GM12878 (cell line): ENCODE results near the gene PSMB7. TPM values are rescaled to one million over a fixed set of nuclear protein-coding genes. Genes with fewer than 3 reads are reported as not detected.

Experiments used
- ATAC-seq: fragments of 200-7000 bp; cut with Tn5 transposase; 3 replicates; pipeline ENCODE4 v1.9.1; 2020; ENCODE audit warnings: mild to moderate bottlenecking, moderate library complexity
- BruUV-seq: library from RNA; stranded (reverse); fragments of 400-500 nt; replicated peaks from 2 replicates; lab custom pipeline; 2021; lab: Mats Ljungman, UMichigan
- CTCF ChIA-PET: fragments of 300-600 bp; sonication (Branson Sonifier 250); formaldehyde crosslinking; extraction: SDS; loops from one replicate; lab custom pipeline; 2021; ENCODE audit warnings: inconsistent platforms; lab: Yijun Ruan, JAX
- POLR2A ChIA-PET: fragments of 350-600 bp; formaldehyde crosslinking; extraction: SDS; loops from one replicate; lab custom pipeline; 2021; ENCODE audit warnings: inconsistent platforms; lab: Charles Lee
- RAD21 ChIA-PET: fragments of 300-600 bp; sonication (Branson Sonifier 250); formaldehyde crosslinking; loops from one replicate; lab custom pipeline; 2023; ENCODE audit warnings: antibody characterized with exemption; ENCODE audit not compliant: unreplicated experiment; lab: Charles Lee
- SMC1A ChIA-PET: fragments of 300-600 bp; sonication (Branson Sonifier 250); formaldehyde crosslinking; loops from one replicate; lab custom pipeline; 2023; ENCODE audit not compliant: unreplicated experiment, uncharacterized antibody; lab: Charles Lee
- DNase-seq: peaks from one replicate; pipeline ENCODE4 v3.0.0-alpha.2; 2011; ENCODE audit warnings: low read depth, low spot score
- FAIRE-seq: peaks from 3 replicates; lab custom pipeline; 2011; peaks lifted over from hg19 to GRCh38; lab: Jason Lieb, UNC
- H2AFZ ChIP-seq: 2 replicates; pipeline ENCODE4 v1.6.0; 2011; ENCODE audit warnings: low read depth, low read length, control low read depth; ENCODE audit not compliant: control insufficient read depth
- H3K27ac ChIP-seq: 2 replicates; pipeline ENCODE4 v1.5.1; 2011; ENCODE audit warnings: control low read depth; ENCODE audit not compliant: control insufficient read depth, insufficient read depth
- H3K27me3 ChIP-seq, 2 experiments: replicated peaks in 1 of 2; 2 replicates each; pipeline versions ENCODE4 v1.6.0 to v1.6.1; 2011; ENCODE audit warnings: low read length in 1 of 2; ENCODE audit not compliant: control insufficient read depth in 2 of 2, insufficient read depth in 2 of 2
- H3K36me3 ChIP-seq, 2 experiments: 2 replicates each; pipeline ENCODE4 v1.5.1; 2011; ENCODE audit warnings: low read length in 1 of 2; ENCODE audit not compliant: control insufficient read depth in 2 of 2, insufficient read depth in 2 of 2
- H3K4me1 ChIP-seq: 2 replicates; pipeline ENCODE4 v1.6.1; 2011; ENCODE audit warnings: mild to moderate bottlenecking, low read length, moderate library complexity, mixed read lengths; ENCODE audit not compliant: control insufficient read depth, insufficient read depth
- H3K4me2 ChIP-seq: 2 replicates; pipeline ENCODE4 v1.6.0; 2011; ENCODE audit warnings: control low read depth; ENCODE audit not compliant: control insufficient read depth, insufficient read depth
- H3K4me3 ChIP-seq: fragments of 200-600 bp; sonication (generic); 2 replicates; pipeline ENCODE4 v1.5.1; 2016
- H3K79me2 ChIP-seq: 2 replicates; pipeline ENCODE4 v1.6.0; 2011; ENCODE audit warnings: low read length; ENCODE audit not compliant: control insufficient read depth, insufficient read depth
- H3K9ac ChIP-seq: 2 replicates; pipeline ENCODE4 v1.8.0; 2011; ENCODE audit warnings: low read length, control low read depth, mixed read lengths; ENCODE audit not compliant: control insufficient read depth, insufficient read depth
- H3K9me3 ChIP-seq: replicated peaks from 3 replicates; pipeline ENCODE4 v1.5.1; 2011; ENCODE audit warnings: mild to moderate bottlenecking, low read length; ENCODE audit not compliant: control insufficient read depth, insufficient read depth
- H4K20me1 ChIP-seq: 2 replicates; pipeline ENCODE4 v1.6.0; 2011; ENCODE audit not compliant: control insufficient read depth, insufficient read depth
- ASH2L ChIP-seq: fragments of 300-600, 200-600 bp; sonication (generic); IDR thresholded peaks from 2 replicates; pipeline ENCODE4 v1.6.1; 2017; ENCODE audit warnings: low read depth, mild to moderate bottlenecking, borderline replicate concordance
- ATF7 ChIP-seq: fragments of 450-650 bp; IDR thresholded peaks from 2 replicates; pipeline ENCODE4 v1.6.1; 2016; ENCODE audit warnings: low read depth, mild to moderate bottlenecking
- BCL11A ChIP-seq: IDR thresholded peaks from 2 replicates; pipeline ENCODE4 v1.6.1; 2011; ENCODE audit warnings: low read depth, low read length
- E2F4 ChIP-seq: IDR thresholded peaks from 2 replicates; pipeline ENCODE4 v1.6.1; 2012; ENCODE audit warnings: low read depth, low read length, improper control_type of control experiment
- EP300 ChIP-seq, 2 experiments: fragments of 150-350 bp in 1 of 2; IDR thresholded peaks; 2 replicates each; pipeline ENCODE4 v1.6.1; 2011 to 2012; ENCODE audit warnings: low read depth in 2 of 2, low read length in 2 of 2, borderline replicate concordance in 1 of 2, improper control_type of control experiment in 1 of 2, inconsistent platforms in 1 of 2; ENCODE audit not compliant: control insufficient read depth in 1 of 2
- MEF2A ChIP-seq: IDR thresholded peaks from 2 replicates; pipeline ENCODE4 v1.6.1; 2011; ENCODE audit warnings: low read depth, mild to moderate bottlenecking, low read length, moderate library complexity; ENCODE audit not compliant: insufficient read depth
- NBN ChIP-seq: fragments of 450-650 bp; IDR thresholded peaks from 2 replicates; pipeline ENCODE4 v1.6.1; 2016
- NFYA ChIP-seq: IDR thresholded peaks from 2 replicates; pipeline ENCODE4 v1.6.1; 2011; ENCODE audit warnings: low read depth, mild to moderate bottlenecking, low read length, improper control_type of control experiment, borderline replicate concordance
- PAX5 ChIP-seq: IDR thresholded peaks from 2 replicates; pipeline ENCODE4 v1.6.1; 2011; ENCODE audit warnings: low read depth, low read length, borderline replicate concordance
- POU2F2 ChIP-seq: IDR thresholded peaks from 3 replicates; pipeline ENCODE4 v1.6.1; 2011; ENCODE audit warnings: low read depth, mild to moderate bottlenecking, low read length, borderline replicate concordance
- RELA ChIP-seq: fragments of 450-650 bp; IDR thresholded peaks from 2 replicates; pipeline ENCODE4 v1.8.0; 2014; ENCODE audit warnings: borderline replicate concordance; ENCODE audit not compliant: partially characterized antibody
- RFX5 ChIP-seq: IDR thresholded peaks from 2 replicates; pipeline ENCODE4 v1.6.1; 2011; ENCODE audit warnings: low read depth, low read length, improper control_type of control experiment
- SMAD5 ChIP-seq: IDR thresholded peaks from 2 replicates; pipeline ENCODE4 v1.6.1; 2016; ENCODE audit warnings: antibody characterized with exemption, low read depth
- SREBF1 ChIP-seq: IDR thresholded peaks from 2 replicates; pipeline ENCODE4 v1.6.1; 2012; ENCODE audit warnings: mild to moderate bottlenecking, low read length
- ZBTB11 ChIP-seq: fragments of 450-650 bp; formaldehyde crosslinking; IDR thresholded peaks from 2 replicates; pipeline ENCODE4 v1.5.0; 2022; ENCODE audit warnings: mild to moderate bottlenecking, missing genetic modification characterization
- WGBS: methylation state at CpG from one replicate; pipeline ENCODE4 v1.1.6; 2016; ENCODE audit warnings: low lambda C conversion rate; ENCODE audit not compliant: insufficient replicate concordance, insufficient coverage; ENCODE audit errors: missing lambda C conversion rate; 5-methylcytosine and 5-hydroxymethylcytosine counted together
- in situ Hi-C: fragments of 300-500 bp; cut with MboI; formaldehyde crosslinking; loops from 9 replicates; pipeline ENCODE4 v1.14.3; 2018; ENCODE audit warnings: mixed read lengths
- intact Hi-C: fragments of 100-400 bp; cut with micrococcal nuclease; formaldehyde crosslinking; loops from one replicate; pipeline ENCODE4 v1.14.2; 2022; ENCODE audit not compliant: unreplicated experiment
- polyA plus RNA-seq, 11 experiments: library from polyadenylated mRNA; depleted of rRNA in 4 of 11; unstranded in 6 of 11; stranded (reverse) in 5 of 11; fragments of >200 nt; fragmentation: Nextera tagmentation in 4 of 11; fragmentation: Illumina TruSeq in 1 of 11; extraction: Ambion mirVana in 4 of 11; extraction: Trizol in 1 of 11; gene quantifications; 1 replicate in 1 of 11; 2 replicates in 10 of 11; pipeline versions ENCODE4 v1.2.1 to v1.2.3, GENCODE V29; 2011 to 2016; ENCODE audit warnings: inconsistent platforms in 2 of 11, missing spikeins in 2 of 11, low read depth in 1 of 11
- total RNA-seq, 4 experiments: library from RNA; depleted of rRNA in 3 of 4; stranded (reverse); fragments of >200 nt in 3 of 4; fragmentation: Illumina TruSeq in 1 of 4; extraction: Trizol in 1 of 4; gene quantifications; 2 replicates each; pipeline versions ENCODE4 v1.2.1 to v1.2.3, GENCODE V29; 2013 to 2021
- TF ChIP-seq, protein P1 (sequence below): fragments of 450-650 bp; IDR thresholded peaks from 2 replicates; pipeline ENCODE4 v1.6.1; 2018; ENCODE audit warnings: borderline replicate concordance, mild to moderate bottlenecking; ENCODE audit not compliant: partially characterized antibody

The PSMB7 gene
- total and polyA plus RNA-seq, 10 of the 15 experiments (the other 5 are each of a cell fraction or from before 2014, with no cell fraction given), result 174 to 564 (median 268) TPM

- no peak for FAIRE-seq
- ChIA-PET POLR2A (interaction anchor here (0.6 kb wide), 1 partner anchor 178 kb away, joined by 3 read pairs; no protein-coding TSS in a partner anchor), CTCF (interaction anchor here (0.6 to 0.9 kb wide), 3 partner anchors 12 to 73 kb away, joined by 3 read pairs; no protein-coding TSS in a partner anchor)
These were observed 77.7 kb downstream of the PSMB7 start for GRCh38 chr9:124337562-124337961.

More at GRCh38 chr9:124337562-124337961, 77.7 kb downstream of the PSMB7 start:
- Histone ChIP-seq H3K27ac (no peak overlapping the region), H3K79me2 (no peaks in the 10 kb centered on the region), H4K20me1 (no peaks in the 10 kb centered on the region), H3K9me3 (no peaks in the 10 kb centered on the region; the same call in 2 of the 3 replicates), H3K27me3 (no peaks in the 10 kb centered on the region), H3K4me1 (no peaks in the 10 kb centered on the region), H3K4me3 (no peak overlapping the region), H3K36me3 (peaks cover 26 to 43% of the 10 kb centered on the region in 2 experiments; a peak in 3 of 4 replicates), H3K9ac (no peak overlapping the region), H3K4me2 (no peak overlapping the region), H2AFZ (no peak overlapping the region)
- RAD21 ChIA-PET, result no interaction called here
- TF ChIP-seq POU2F2 (no peak), NBN (no peak), RFX5 (no peak), BCL11A (no peak), ATF7 (no peak), E2F4 (no peak), NFYA (no peak), PAX5 (no peak), ASH2L (no peak), MEF2A (no peak), ZBTB11 (CRISPR knock-in tag) (no peak), SREBF1 (no peak), SMAD5 (no peak), EP300 (IDR thresholded peaks at IDR 0.05; ENCODE audit: borderline replicate concordance in 1 of 2, control insufficient read depth in 1 of 2, low read depth in 2 of 2, low read length in 2 of 2) (no peak), RELA (no peak)
- TF ChIP-seq, protein P1, sequence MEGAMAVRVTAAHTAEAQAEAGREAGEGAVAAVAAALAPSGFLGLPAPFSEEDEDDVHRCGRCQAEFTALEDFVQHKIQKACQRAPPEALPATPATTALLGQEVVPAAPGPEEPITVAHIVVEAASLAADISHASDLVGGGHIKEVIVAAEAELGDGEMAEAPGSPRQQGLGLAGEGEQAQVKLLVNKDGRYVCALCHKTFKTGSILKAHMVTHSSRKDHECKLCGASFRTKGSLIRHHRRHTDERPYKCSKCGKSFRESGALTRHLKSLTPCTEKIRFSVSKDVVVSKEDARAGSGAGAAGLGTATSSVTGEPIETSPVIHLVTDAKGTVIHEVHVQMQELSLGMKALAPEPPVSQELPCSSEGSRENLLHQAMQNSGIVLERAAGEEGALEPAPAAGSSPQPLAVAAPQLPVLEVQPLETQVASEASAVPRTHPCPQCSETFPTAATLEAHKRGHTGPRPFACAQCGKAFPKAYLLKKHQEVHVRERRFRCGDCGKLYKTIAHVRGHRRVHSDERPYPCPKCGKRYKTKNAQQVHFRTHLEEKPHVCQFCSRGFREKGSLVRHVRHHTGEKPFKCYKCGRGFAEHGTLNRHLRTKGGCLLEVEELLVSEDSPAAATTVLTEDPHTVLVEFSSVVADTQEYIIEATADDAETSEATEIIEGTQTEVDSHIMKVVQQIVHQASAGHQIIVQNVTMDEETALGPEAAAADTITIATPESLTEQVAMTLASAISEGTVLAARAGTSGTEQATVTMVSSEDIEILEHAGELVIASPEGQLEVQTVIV, result no peak
- WGBS, result 99% methylated on average over 5 of the region's 5 CpGs
- in situ Hi-C loops, result no loop called here
- SMC1A ChIA-PET, result interaction anchor here (1.4 kb wide), 1 partner anchor 51 kb away, joined by 3 read pairs; no protein-coding TSS in a partner anchor
- DNase-seq (no peak), ATAC-seq (no peak)
- intact Hi-C loops, result no loop called here
- no TSS peak for BruUV-seq
